Esophagus squamous epithelium (tissue), 4 donors: ENCODE measurements around the gene GABRR1.

Experiments used
- POLR2A ChIP-seq, 4 donors: fragments of 450-650 bp; IDR thresholded peaks; one replicate each; pipeline ENCODE4 v1.6.1; 2017; ENCODE audit warnings: antibody characterized with exemption in 4 of 4, mild to moderate bottlenecking in 4 of 4, moderate library complexity in 3 of 4
- TF ChIP-seq, protein P1 (sequence below), 6 experiments: fragments of 450-650 bp in 4 of 6; fragments of 200-600 bp in 2 of 6; sonication (generic) in 2 of 6; IDR thresholded peaks; one replicate each; pipeline ENCODE4 v1.5.1; 2016 to 2019; ENCODE audit warnings: antibody characterized with exemption in 6 of 6, mild to moderate bottlenecking in 4 of 6, moderate library complexity in 4 of 6

- TF ChIP-seq, protein P1, sequence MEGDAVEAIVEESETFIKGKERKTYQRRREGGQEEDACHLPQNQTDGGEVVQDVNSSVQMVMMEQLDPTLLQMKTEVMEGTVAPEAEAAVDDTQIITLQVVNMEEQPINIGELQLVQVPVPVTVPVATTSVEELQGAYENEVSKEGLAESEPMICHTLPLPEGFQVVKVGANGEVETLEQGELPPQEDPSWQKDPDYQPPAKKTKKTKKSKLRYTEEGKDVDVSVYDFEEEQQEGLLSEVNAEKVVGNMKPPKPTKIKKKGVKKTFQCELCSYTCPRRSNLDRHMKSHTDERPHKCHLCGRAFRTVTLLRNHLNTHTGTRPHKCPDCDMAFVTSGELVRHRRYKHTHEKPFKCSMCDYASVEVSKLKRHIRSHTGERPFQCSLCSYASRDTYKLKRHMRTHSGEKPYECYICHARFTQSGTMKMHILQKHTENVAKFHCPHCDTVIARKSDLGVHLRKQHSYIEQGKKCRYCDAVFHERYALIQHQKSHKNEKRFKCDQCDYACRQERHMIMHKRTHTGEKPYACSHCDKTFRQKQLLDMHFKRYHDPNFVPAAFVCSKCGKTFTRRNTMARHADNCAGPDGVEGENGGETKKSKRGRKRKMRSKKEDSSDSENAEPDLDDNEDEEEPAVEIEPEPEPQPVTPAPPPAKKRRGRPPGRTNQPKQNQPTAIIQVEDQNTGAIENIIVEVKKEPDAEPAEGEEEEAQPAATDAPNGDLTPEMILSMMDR (IDR thresholded peaks at IDR 0.05), result no peak
- no peak for TF ChIP-seq POLR2A (IDR thresholded peaks at IDR 0.05)
Measured at GRCh38 chr6:89244241-89244985, 27.3 kb upstream of the GABRR1 start.
